Mesodermal cell (in vitro differentiated cells): ENCODE data around the gene ABCA13.

Experiments
- H3K27ac ChIP-seq: 2 replicates; pipeline ENCODE4 v1.7.0; 2013; ENCODE audit warnings: mild to moderate bottlenecking, low read depth, low read length, moderate library complexity; ENCODE audit not compliant: severe bottlenecking
- H3K36me3 ChIP-seq: 2 replicates; pipeline ENCODE4 v1.7.1; 2013; ENCODE audit warnings: mild to moderate bottlenecking, low read length, moderate library complexity; ENCODE audit not compliant: control insufficient read depth, insufficient read depth
- H3K4me1 ChIP-seq: one replicate; pipeline ENCODE4 v1.7.1; 2013; ENCODE audit warnings: mild to moderate bottlenecking, low read length; ENCODE audit not compliant: insufficient read depth, control insufficient read depth, poor library complexity, severe bottlenecking
- H3K4me3 ChIP-seq: 2 replicates; pipeline ENCODE4 v1.7.0; 2013; ENCODE audit warnings: low read length, control low read depth, mild to moderate bottlenecking; ENCODE audit not compliant: insufficient read depth, poor library complexity, severe bottlenecking; ENCODE audit errors: extremely low read depth
- H3K9me3 ChIP-seq: 2 replicates; pipeline ENCODE4 v1.7.1; 2013; ENCODE audit warnings: mild to moderate bottlenecking, low read length, moderate library complexity; ENCODE audit not compliant: control insufficient read depth
- WGBS, 2 experiments: methylation state at CpG; one replicate each; pipeline ENCODE4 v1.1.5; 2013; ENCODE audit warnings: missing lambda C conversion rate in 2 of 2; ENCODE audit not compliant: insufficient coverage in 2 of 2; 5-methylcytosine and 5-hydroxymethylcytosine counted together

The ABCA13 gene

DNA sequence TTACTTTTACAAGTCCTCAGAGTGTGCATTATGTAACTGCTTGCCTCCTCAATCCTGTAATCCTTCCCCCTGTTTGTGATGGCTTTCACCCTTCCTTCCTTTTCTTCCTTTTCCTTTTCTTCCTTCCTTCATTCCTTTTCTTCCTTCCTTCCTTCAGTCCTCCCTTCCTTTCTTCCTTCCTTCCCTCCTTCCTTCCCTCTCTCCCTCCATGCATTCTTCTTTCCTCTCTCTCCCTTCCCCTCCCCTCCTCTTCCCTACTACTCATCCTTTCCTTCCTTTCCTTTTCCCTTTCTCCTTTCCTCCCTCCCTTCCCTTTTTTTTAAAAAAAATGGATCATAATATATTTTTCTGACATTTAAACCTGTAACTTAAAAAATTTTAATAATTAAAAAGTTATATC, 22.2 kb upstream of the ABCA13 start:
- Histone ChIP-seq H3K9me3 (no peaks in the 10 kb centered on the region), H3K27ac (no peak overlapping the region), H3K4me3 (no peak overlapping the region), H3K36me3 (no peaks in the 10 kb centered on the region), H3K4me1 (no peaks in the 10 kb centered on the region)

DNA sequence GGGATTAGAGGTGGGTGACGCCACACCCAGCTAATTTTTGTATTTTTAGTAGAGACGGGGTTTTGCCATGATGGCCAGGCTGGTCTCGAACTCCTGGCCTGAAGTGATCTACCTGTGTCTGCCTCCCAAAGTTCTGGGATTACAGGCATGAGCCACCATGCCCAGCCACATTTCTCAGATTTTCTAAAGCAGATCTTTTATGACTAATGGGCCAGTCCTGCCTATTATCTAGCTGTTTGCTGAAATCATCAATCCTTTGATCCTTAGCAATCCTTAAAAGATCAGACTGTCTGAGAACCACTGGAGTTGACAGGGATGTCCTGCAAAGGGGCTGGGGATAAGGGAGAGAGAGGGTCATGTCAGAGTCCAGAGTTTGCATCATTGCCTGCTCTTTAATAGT, 21.2 kb upstream of the ABCA13 start:
- H3K4me3 ChIP-seq: no peak overlapping the region
- H3K36me3 ChIP-seq: no peaks in the 10 kb centered on the region
- no peak overlapping the region for H3K27ac ChIP-seq
- 90 to 100% methylated on average over 2 to 3 of the region's 3 CpGs for WGBS, 2 experiments
- no peaks in the 10 kb centered on the region for H3K4me1 ChIP-seq
- H3K9me3 ChIP-seq: no peaks in the 10 kb centered on the region

DNA sequence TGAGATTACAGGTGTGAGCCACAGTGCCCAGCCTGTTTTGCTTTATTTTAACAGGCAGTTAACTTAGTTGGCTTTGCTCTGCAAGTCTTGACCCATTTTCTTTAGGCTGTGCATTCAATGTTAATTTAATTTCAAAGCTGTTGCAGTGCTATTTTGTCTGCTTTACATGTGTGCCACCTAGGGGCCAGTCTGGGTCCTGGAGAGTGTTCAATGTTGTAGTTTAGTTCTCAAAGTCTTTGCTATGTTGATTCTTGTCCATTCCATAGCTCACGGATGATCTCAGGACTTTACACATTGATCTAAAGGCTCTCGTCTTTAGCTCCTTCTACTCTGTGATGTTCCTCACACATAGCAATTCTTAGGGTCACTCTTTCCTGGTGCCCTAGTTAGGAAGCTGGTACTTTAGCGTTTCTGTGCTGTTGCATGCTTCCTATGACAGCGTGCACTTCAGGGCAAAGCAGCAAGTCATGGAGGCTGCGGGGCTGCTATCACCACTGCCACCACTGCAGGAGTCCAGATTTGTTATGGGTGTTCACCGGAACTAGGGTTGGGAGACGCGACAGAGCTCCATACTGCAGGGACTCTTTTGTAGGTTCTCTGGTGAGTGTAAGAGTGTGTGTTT, 16.4 kb upstream of the ABCA13 start:
- 83% methylated on average over 5 to 6 of the region's 8 CpGs for WGBS, 2 experiments
- H3K36me3 ChIP-seq: no peaks in the 10 kb centered on the region
- H3K9me3 ChIP-seq: no peaks in the 10 kb centered on the region
- peaks cover 8% of the 10 kb centered on the region for H3K4me1 ChIP-seq
- H3K27ac ChIP-seq: no peak overlapping the region
- H3K4me3 ChIP-seq: no peak overlapping the region

DNA sequence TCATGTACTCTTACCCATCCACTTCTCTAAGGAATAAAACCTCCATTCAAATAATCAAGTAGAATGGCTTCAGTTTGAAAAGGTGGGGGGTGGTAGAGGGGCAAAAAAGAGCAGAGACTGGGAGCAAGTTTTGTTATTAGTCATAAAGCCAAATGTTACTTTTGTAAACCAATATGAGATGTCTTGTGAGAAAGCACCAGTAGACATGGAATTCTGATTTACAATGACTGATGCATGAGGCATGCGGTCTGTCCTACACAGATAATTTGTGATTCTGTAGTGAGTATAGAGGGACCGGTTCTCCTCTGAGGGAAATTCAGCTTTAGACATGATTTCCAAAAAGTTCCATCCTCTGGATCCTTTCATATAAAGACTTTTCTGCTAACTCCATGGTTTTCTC, 12.9 kb upstream of the ABCA13 start:
- H3K4me1 ChIP-seq: peaks cover 8% of the 10 kb centered on the region
- H3K36me3 ChIP-seq: no peaks in the 10 kb centered on the region
- no peaks in the 10 kb centered on the region for H3K9me3 ChIP-seq
- no peak overlapping the region for H3K27ac ChIP-seq
- no peak overlapping the region for H3K4me3 ChIP-seq
- 100% methylated on average over 1 of the region's 2 CpGs for WGBS, 2 experiments

DNA sequence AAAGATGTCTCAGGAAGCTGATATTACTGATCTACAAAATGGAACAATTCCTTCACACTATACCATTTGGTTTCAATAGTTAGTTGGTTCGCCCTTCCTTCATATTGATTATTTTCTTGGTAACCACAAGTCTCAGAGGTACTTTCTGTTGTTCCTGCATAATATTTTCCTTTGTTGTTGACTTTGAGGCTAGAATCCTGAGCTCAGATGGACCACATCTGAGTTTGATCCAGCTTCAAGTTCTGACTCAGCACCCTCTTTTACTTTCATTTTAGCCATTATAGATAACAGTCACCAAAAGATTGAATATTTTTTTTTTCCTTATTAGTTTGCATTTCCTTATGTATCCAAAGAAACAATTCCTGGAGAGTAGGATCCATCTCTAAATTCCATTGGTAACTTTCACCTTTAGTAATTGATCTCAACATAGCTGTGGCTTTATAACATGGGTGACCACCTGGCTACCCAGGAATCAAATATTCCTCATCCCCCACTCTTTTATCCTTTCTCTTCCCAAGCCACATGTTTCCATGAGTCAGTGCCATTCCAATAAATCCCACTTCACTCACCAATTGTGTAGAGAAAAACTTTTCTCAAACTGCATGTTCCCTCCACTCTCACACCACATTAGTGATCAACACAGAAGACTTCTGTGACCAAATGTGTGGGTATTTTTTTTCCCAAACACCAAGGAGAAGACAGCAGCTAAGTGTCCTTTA, 9.7 kb upstream of the ABCA13 start:
- no peaks in the 10 kb centered on the region for H3K36me3 ChIP-seq
- no peak overlapping the region for H3K27ac ChIP-seq
- peaks cover 8% of the 10 kb centered on the region for H3K4me1 ChIP-seq
- H3K4me3 ChIP-seq: no peak overlapping the region
- H3K9me3 ChIP-seq: no peaks in the 10 kb centered on the region
- WGBS, 2 experiments: 80% methylated on average over 1 of the region's 1 CpG; no CpG with 5 or more reads in 1 of the 2 experiments

DNA sequence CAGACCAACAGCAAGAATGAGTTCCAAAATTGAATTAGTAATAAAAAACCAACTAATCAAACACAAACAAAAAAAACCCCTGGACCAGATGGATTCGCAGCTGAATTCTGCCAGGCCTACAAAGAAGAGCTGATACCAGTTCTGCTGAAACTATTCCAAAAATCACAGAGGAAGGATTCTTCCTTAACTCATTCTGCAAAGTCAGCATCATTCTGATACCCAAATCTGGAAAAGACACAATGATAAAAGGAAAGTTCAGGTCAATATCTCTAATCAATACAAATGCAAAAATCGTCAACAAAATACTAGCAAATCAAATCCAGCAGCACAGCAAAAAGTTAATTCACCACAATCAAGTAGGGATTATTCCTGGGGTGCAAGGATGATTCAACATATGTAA, 6.1 kb upstream of the ABCA13 start:
- Histone ChIP-seq H3K9me3 (no peaks in the 10 kb centered on the region), H3K4me1 (no peaks in the 10 kb centered on the region), H3K4me3 (no peak overlapping the region), H3K36me3 (no peaks in the 10 kb centered on the region), H3K27ac (no peak overlapping the region)
- WGBS, 2 experiments: 83 to 100% methylated on average over 1 of the region's 2 CpGs

DNA sequence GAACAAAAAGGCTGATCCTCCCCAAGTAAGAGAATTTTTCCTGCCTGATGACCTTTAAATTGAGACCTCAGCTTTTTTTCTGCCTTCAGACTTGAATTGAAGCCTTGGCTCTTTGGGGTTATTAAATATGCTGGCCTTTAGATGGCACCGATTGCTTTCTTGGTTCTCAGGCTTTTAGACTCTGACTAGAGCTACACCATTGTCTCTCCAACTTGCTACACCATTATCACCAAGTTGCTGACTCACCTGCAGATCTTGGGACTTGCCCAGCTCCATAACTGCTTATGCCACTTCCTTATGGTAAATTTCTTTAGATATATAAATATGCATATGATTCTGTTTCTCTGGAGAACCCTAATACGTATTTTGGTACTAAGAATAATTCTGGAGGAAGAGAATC, 3.1 kb upstream of the ABCA13 start:
- Histone ChIP-seq H3K4me1 (no peaks in the 10 kb centered on the region), H3K27ac (no peak overlapping the region), H3K9me3 (no peaks in the 10 kb centered on the region), H3K36me3 (no peaks in the 10 kb centered on the region), H3K4me3 (no peak overlapping the region)
- WGBS, 2 experiments: 33 to 60% methylated on average over 1 to 2 of the region's 2 CpGs

DNA sequence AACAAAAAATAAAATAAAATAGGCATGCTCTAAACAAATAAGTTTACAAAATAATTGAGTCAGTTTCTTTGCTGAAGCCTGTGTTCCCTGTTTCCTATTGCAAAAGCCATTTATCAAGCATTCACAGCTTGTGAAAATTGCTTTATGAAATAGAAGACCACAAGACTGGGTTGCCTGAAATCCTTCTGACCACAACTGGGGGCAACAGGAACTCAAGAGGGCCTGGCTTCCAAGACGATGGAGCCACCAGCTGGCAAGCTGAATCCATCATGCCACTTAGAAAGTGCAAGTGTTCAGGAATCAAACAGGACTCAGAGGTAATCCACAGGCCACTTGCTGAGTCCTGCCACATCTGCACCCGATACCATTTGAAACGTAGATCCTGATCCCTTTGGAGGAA, 752 bp upstream of the ABCA13 start:
- Histone ChIP-seq H3K27ac (no peak overlapping the region), H3K9me3 (no peaks in the 10 kb centered on the region), H3K4me3 (no peak overlapping the region), H3K4me1 (no peaks in the 10 kb centered on the region), H3K36me3 (no peaks in the 10 kb centered on the region)
- 72 to 83% methylated on average over 1 of the region's 3 CpGs for WGBS, 2 experiments

DNA sequence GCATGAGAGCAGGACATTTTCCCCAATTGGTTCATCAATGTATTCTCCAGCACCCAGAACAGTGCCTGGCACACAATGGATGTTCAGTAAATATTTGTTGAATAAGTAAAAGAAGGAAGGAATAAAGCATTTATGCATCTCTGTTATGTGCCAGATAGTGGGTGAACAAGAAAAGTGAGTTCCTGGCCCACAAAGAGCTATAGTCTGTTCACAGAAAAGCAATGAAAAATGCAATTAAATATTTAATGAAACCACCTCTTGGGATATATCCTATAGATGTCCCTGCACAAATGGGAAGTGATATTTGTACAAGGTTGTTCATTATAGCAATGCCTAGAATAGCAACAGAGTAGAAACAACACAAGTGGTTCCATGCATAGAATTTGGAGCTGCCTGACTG, 2.1 kb downstream of the ABCA13 start:
- Histone ChIP-seq H3K4me1 (no peaks in the 10 kb centered on the region), H3K27ac (no peak overlapping the region), H3K36me3 (no peaks in the 10 kb centered on the region), H3K4me3 (no peak overlapping the region), H3K9me3 (no peaks in the 10 kb centered on the region)

DNA sequence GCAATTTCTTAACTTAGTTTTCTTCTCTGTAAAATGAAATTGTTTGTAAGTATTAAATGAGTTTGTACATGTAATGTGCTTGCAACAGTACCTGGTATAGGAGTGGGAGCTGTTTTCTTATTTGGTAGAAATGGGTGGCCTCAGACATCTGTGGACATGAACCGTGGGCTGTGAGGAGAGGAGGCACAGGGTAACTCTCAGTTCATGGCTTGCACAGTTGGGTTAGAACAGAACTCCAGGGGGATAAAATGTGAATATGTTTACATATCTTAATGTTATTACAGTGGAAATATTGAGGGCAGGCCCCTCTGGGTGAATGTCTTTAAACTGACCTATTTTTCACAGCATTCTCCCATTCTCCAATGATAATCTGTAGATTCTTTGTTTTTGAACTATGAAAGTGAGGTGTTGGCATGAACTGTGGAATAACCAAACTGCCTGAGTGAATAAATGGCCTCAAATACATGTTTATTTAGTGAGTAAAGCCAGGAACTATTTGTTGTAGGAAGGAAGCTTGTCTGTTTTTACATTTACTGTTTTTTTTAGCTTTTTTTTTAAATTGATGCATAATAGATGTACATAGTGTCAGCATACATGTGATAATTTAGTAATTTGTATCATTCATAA, 2.6 kb downstream of the ABCA13 start:
- H3K36me3 ChIP-seq: no peaks in the 10 kb centered on the region
- H3K4me3 ChIP-seq: no peak overlapping the region
- no peak overlapping the region for H3K27ac ChIP-seq
- no peaks in the 10 kb centered on the region for H3K4me1 ChIP-seq
- WGBS, 2 experiments: 100% methylated on average over 1 of the region's 1 CpG
- H3K9me3 ChIP-seq: no peaks in the 10 kb centered on the region

DNA sequence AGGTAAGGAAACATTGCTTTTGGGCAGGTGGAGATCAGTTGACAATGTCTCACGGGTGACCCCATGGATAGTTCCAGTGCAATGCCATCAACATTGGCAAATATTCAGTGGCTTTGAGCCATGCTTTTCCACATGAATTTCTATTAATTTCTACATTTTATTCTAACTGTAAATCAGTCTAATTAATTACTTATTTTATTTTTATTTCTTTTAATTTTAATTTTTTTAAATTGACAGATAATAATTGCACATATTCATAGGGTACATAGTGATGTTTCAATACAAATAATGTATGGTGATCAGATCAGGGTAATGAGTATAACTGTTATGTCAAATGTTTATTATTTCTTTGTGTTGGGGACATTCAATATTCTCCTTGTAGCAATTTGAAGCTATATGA, 3.8 kb downstream of the ABCA13 start:
- no peaks in the 10 kb centered on the region for H3K9me3 ChIP-seq
- H3K27ac ChIP-seq: no peak overlapping the region
- no peaks in the 10 kb centered on the region for H3K36me3 ChIP-seq
- WGBS, 2 experiments: 100% methylated on average over 1 of the region's 1 CpG
- no peaks in the 10 kb centered on the region for H3K4me1 ChIP-seq
- no peak overlapping the region for H3K4me3 ChIP-seq
